Activated naive CD4-positive, alpha-beta T cell (primary cell): Measurements from ENCODE around the gene UTP11.

Experiments
- DNase-seq, 4 experiments: peaks; one replicate each; lab custom pipeline; 2025; lab: John Stamatoyannopoulos, UW

UTP11 gene

GRCh38 chr1:38003261-38004250 is 9.0 kb upstream of the UTP11 start:
- no peak for DNase-seq

DNA sequence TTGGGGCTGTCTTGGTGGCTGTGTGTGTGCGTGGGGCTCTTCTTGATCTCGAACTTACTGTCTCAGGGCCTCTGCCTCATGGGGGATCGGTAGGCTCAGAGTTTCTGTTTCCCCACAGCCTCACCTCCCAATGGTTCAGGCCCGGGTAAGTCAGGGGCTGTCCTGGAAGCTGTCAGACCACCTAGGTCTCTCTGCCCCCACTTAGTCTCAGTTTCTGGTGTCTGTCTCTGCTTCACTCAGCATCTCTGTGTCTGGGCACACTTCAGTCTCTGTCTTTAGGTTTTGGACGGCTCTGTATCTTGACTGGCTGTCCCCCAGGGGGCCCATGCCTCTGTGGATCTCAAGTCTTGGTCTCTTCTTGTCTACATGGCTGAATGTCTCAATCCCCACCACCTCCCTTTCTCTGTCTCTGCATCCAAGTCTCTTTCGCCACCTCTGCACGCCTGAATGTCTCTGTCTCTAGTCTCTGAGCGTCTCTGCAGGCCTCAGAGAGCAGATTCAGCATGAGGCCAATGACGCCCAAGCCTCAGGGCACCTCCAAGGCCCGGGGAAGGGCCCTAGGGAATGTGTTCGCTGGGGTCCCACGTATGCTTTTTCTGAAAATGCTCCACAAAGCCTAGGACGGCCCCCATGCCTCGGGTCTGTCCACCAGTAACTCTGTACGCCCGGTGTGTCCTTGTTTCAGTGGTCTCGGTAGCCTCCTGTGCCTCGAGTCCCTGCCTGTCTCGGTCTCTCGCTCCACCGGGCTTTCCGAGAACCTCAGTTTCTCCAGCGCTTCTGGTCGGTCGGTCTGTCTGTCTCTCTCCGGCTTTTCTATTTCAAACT is 8.0 kb upstream of the UTP11 start:
- DNase-seq, result no peak

GRCh38 chr1:38005195-38006007 is 7.1 kb upstream of the UTP11 start, which contains the start of gene FHL3:
FHL3 (minus strand) TSS chr1:38005514; CDS start chr1:37999412, 6,102 bp downstream.
- DNase-seq, result peak in 2 of 4 experiments; percentile 19 to 39

DNA sequence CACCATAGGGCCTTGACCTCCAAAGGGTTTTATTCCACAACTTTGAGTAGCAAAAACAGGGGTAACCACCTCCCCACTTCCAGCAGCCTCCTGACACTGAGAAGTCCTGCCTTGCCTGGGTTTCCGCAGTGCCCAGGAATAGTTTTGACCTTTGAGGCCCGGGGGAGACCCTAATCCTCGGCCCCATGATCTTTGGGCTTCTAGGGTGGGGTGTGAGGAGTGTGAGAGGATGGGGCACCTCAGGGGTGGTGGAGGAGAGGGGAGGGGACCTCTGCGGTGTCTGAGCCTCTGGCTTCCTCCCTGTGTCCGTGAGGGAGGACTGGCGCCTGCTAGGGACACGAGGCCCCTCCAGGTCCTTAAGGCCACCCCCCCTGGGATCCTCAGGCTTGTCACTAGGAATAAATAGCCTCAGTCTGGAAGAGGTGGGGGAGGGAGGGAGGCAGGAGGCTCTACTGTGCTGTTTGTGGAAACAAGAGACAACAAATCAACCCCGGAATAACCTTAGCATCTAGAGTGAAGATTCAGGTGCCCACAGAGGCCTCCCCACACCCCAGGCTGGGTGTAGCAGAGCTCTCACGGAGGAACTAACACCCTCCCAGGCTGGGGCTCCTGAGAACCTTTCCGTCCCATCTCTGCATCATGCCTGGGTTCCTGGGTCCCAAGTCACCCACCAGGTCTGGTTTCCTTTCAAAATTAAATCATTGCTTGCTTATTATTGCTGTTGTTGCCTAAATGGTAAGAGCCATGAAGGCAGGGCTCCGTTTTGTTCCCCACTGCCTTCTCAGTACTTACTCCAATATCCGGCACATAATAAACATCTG is 6.3 kb upstream of the UTP11 start:
- no peak for DNase-seq

DNA sequence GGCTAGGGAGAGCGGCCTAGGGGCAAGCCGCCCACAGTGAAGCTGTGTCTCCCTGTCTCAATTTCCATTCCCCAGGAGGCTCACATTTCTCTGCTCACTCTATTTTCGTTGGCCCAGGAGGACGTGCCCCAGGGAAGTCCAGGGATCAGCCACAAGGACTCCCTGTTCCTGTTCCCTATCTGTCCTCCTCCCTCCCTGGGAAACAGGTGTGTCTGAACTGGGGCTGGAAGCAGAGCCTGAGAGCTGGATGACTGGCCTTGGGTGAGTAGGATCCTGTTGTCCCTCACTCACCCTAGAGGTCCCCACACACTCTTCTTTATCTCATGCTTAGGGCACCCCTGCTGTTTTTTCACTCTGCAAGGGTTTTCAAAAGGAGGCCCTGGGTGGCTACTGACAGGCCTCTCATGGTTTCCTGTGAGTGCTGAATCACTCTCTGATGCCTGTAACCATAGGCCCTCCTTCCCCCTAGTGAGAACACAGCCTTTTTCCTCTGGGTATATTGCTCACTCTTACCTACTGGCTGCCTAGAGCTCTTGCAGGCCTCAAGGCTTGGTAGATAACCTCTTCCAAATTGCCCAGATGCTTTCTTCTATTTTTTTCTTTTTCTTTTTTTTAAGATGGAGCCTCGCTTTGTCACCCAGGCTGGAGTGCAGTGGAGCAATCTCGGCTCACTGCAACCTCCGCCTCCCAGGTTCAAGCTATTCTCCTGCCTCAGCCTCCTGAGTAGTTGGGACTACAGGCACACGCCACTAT is 3.3 kb upstream of the UTP11 start:
- DNase-seq, result peak in 2 of 4 experiments; percentile 22 to 27

DNA sequence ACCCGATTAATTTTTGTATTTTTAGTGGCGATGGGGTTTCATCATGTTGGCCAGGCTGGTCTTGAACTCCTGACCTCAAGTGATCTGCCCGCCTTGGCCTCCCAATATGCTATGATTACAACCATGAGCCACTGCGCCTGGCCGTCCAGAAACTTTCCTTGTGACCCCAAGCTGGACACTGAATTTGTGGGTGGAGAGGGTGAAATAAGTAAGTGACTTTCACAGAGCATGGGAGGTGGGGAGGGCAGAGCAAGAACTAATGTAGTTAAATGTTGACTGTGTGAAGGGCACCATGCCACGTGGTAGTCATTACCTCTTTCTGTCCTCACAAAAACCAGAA is 2.7 kb upstream of the UTP11 start:
- no peak for DNase-seq

- no peak for DNase-seq
Measured at GRCh38 chr1:38013227-38013622, 691 bp downstream of the UTP11 start.

DNA sequence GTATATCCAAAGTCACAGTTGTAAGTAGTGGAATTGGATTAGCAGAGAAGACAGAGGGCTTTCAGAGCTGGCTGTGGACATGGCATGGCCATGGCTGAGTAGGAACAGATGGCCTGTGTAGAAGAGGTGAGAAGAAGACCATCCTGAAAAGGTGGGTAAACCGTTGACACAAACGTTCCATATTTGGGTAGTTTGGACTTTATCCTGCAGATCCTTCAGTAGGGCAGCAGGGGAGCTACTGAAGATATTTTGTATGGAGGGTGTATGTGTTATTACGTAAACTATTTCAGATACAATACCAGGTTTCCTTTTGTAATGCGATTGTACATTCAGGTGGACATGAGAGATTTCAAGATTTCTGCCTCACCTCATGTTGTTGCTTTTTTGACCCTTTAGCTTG is 1.6 kb downstream of the UTP11 start:
- DNase-seq, result no peak

GRCh38 chr1:38014724-38015424 is 2.3 kb downstream of the UTP11 start:
- DNase-seq, result no peak

GRCh38 chr1:38015978-38016725 is 3.6 kb downstream of the UTP11 start:
- no peak for DNase-seq

- DNase-seq, result no peak
Measured at GRCh38 chr1:38018864-38019343, 6.4 kb downstream of the UTP11 start.

DNA sequence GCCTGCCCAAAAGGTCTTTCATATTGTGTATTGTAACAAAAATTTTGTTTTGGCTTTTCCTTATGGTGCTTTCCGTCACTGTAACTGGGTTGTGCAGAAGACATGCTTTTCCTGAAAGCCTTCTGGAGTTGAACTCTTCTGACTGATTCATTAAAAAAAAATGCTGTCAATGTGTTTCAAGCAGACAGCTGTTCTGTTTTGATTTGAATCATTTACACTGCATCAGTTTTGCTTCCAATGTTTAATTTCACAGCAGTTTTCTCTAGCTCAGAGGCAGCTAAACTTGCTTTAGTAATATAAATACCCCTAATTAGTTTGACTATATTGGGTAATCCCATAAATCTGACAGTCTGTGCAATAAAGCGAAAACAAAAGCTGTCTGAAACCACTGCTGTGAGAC is 7.9 kb downstream of the UTP11 start:
- DNase-seq, result no peak

DNA sequence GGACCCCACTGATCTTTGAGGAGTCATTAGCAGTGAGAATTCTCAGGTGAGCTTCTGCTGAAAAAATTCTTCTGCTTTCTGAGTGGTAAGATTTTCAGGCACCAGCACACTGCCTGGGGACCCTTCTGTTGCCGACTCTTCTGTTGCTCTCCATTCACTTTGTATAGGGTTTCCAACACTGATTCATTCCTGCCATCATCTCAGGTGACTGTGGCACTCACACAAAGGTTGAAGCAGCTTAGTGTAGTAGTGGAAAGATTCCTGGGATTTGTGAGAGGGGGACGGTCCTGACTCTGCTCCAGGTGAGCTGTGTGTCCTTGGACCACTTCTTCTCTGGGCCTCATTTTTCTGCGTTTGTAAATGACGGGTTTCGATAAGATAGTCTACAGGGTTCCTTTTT is 9.4 kb downstream of the UTP11 start:
- no peak for DNase-seq

DNA sequence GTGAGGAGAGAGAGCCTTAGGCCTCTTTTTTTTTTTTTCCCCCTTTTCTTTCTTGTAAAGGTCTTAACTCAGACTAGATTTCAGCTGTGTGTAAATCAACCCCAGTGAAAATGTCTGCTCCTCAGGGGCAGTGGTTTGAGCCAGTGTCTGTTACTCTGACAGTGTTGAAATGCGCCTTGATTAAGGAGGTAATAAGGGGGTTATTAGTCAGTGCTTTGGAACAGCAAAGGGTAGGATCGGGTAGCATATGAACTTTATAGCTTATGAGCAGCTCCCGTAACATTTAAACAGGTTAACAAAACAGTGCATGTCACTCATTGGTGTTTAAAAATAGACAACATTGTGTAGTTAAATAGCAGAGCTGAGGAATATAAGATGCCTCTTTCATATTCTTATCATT is 10.3 kb downstream of the UTP11 start:
- DNase-seq, result no peak

GRCh38 chr1:38025233-38025632 is 12.7 kb downstream of the UTP11 start:
- DNase-seq, result no peak

- no peak for DNase-seq
Measured at GRCh38 chr1:38025664-38026063, 13.1 kb downstream of the UTP11 start.

DNA sequence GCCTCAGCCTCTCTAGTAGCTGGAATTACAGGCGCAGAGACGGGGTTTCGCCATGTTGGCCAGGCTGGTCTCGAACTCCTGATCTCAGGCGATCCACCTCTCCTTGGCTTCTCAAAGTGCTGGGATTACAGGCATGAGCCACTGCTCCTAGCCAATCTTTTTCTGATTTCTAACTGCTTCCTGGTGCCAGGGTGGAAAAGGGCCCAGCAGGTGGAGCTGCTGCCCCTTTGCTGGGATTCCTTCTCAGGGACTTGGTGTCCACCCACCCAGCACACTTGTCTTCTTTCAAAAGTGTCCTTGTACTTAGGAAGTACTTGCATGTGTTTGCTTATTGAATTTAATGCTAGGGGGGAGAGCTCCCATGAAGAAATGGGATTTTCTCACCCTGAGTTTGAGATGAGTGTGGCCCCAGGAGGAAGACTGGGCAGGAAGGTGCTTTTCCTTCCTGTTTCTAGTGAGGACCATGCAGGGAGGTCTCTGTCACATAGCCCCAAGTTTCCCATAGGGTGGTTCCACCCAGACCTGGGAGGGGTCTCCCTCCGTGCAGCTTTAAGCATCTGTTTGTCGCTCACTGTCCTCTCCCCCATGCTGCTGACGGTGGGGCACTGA is 14.2 kb downstream of the UTP11 start:
- DNase-seq, result peak in 1 of 4 experiments; percentile 6
